Spleen (tissue), 11 donors: ENCODE data around the gene IFI27L1. TPM values are rescaled to one million over a fixed set of nuclear protein-coding genes. Genes with fewer than 3 reads are reported as not detected.

ENCODE experiments used
- DNase-seq: peaks from one replicate; pipeline ENCODE4 v3.0.0-alpha.2; 2020
- H3K27ac ChIP-seq, 8 donors: fragments of 200-600 bp; sonication (generic) in 7 of 8; 1 replicate in 4 of 8; 2 replicates in 4 of 8; pipeline versions ENCODE4 v1.5.0 to v1.8.0; 2016 to 2021; ENCODE audit warnings: inconsistent platforms in 4 of 8, mild to moderate bottlenecking in 4 of 8, moderate library complexity in 1 of 8
- H3K27me3 ChIP-seq, 7 donors: fragments of 200-600 bp; sonication (generic) in 6 of 7; replicated peaks in 1 of 7; 1 replicate in 4 of 7; 2 replicates in 3 of 7; pipeline versions ENCODE4 v1.5.0 to v1.8.0; 2016 to 2021; ENCODE audit warnings: inconsistent platforms in 3 of 7, mild to moderate bottlenecking in 1 of 7
- H3K36me3 ChIP-seq, 6 donors: fragments of 200-600 bp; sonication (generic) in 5 of 6; 1 replicate in 4 of 6; 2 replicates in 2 of 6; pipeline versions ENCODE4 v1.5.0 to v1.8.0; 2016 to 2021; ENCODE audit warnings: inconsistent platforms in 2 of 6
- H3K4me1 ChIP-seq, 6 donors: fragments of 200-600 bp; sonication (generic) in 5 of 6; 1 replicate in 3 of 6; 2 replicates in 3 of 6; pipeline versions ENCODE4 v1.5.0 to v1.8.0; 2016 to 2021; ENCODE audit warnings: inconsistent platforms in 3 of 6
- H3K4me3 ChIP-seq, 8 donors: fragments of 200-600 bp; sonication (generic) in 7 of 8; 1 replicate in 4 of 8; 2 replicates in 4 of 8; pipeline versions ENCODE4 v1.5.0 to v1.8.0; 2016 to 2021; ENCODE audit warnings: inconsistent platforms in 4 of 8, mild to moderate bottlenecking in 4 of 8, moderate library complexity in 2 of 8
- H3K9me3 ChIP-seq, 8 donors: fragments of 200-600 bp; sonication (generic) in 7 of 8; 1 replicate in 4 of 8; 2 replicates in 4 of 8; pipeline versions ENCODE4 v1.5.0 to v1.8.0; 2016 to 2021; ENCODE audit warnings: inconsistent platforms in 4 of 8
- POLR2A ChIP-seq, 3 donors: fragments of 450-650 bp; IDR thresholded peaks; one replicate each; pipeline ENCODE4 v1.5.1; 2017; ENCODE audit warnings: antibody characterized with exemption in 3 of 3, mild to moderate bottlenecking in 1 of 3
- POLR2AphosphoS5 ChIP-seq, 3 donors: sonication (generic); formaldehyde crosslinking; IDR thresholded peaks; one replicate each; pipeline ENCODE4 v1.5.1; 2017; ENCODE audit warnings: antibody characterized with exemption in 3 of 3
- WGBS, 5 donors: extraction: QIAGEN DNeasy Blood & Tissue Kit in 3 of 5; methylation state at CpG; one replicate each; pipeline versions ENCODE4 v1.1.5 to v1.1.7; 2013 to 2018; 5-methylcytosine and 5-hydroxymethylcytosine counted together
- intact Hi-C: fragments of 100-400 bp; cut with DNase I; formaldehyde crosslinking; loops from one replicate; pipeline ENCODE4 v1.15.0; 2023; ENCODE audit warnings: low total_unique reads
- polyA plus RNA-seq, 3 donors: library from polyadenylated mRNA; stranded (reverse); fragments of 200-250 nt; gene quantifications; one replicate each; pipeline ENCODE4 v1.2.1, GENCODE V29; 2013
- total RNA-seq, 7 donors: library from RNA; depleted of rRNA in 3 of 7; stranded (reverse); fragments of >200 nt in 3 of 7; fragmentation: NEBNext Ultra II Directional in 4 of 7; extraction: Animal tissue kit (Norgen Biotek cat#: 25700) in 4 of 7; gene quantifications; one replicate each; pipeline versions ENCODE4 v1.1.0 to v1.2.1, GENCODE V29; 2016 to 2021
- TF ChIP-seq, protein P1 (sequence below), 11 experiments: fragments of 200-600 bp in 7 of 11; fragments of 450-650 bp in 4 of 11; sonication (generic) in 4 of 11; IDR thresholded peaks in 8 of 11; conservative IDR thresholded peaks in 3 of 11; 1 replicate in 7 of 11; 2 replicates in 4 of 11; pipeline versions ENCODE4 v1.4.0 to v1.8.0; 2016 to 2021; ENCODE audit warnings: antibody characterized with exemption in 11 of 11, inconsistent platforms in 4 of 11, mild to moderate bottlenecking in 1 of 11
- donor health status: healthy with polysubstance abuse.
- donor health status: DM: no; HTN: no; CAD: no; lungs with moderate emphysema.
- donor health status: DM: no; HTN: no; CAD: no.
- donor health status: Bipolar disorder and iron deficiency.
- donor health status: healthy.
- donor health status: DM: no; HTN: no; CAD: no.
- donor health status: DM: yes; HTN: yes; CAD: no.

The IFI27L1 gene
- total and polyA plus RNA-seq, 10 donors: 4.4 to 18.8 (median 12.0) TPM

GRCh38 chr14:94113073-94113472 lies 32.0 kb downstream of the IFI27L1 start:
- TF ChIP-seq POLR2AphosphoS5 (IDR thresholded peaks at IDR 0.05): no peak
- no peak for TF ChIP-seq POLR2A (IDR thresholded peaks at IDR 0.05)
- TF ChIP-seq, protein P1, sequence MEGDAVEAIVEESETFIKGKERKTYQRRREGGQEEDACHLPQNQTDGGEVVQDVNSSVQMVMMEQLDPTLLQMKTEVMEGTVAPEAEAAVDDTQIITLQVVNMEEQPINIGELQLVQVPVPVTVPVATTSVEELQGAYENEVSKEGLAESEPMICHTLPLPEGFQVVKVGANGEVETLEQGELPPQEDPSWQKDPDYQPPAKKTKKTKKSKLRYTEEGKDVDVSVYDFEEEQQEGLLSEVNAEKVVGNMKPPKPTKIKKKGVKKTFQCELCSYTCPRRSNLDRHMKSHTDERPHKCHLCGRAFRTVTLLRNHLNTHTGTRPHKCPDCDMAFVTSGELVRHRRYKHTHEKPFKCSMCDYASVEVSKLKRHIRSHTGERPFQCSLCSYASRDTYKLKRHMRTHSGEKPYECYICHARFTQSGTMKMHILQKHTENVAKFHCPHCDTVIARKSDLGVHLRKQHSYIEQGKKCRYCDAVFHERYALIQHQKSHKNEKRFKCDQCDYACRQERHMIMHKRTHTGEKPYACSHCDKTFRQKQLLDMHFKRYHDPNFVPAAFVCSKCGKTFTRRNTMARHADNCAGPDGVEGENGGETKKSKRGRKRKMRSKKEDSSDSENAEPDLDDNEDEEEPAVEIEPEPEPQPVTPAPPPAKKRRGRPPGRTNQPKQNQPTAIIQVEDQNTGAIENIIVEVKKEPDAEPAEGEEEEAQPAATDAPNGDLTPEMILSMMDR (IDR thresholded peaks at IDR 0.05 in 8 of 11, conservative IDR thresholded peaks at IDR 0.05 in 3 of 11): no peak
- 64 to 78% (median 70%) methylated on average over 7 of the region's 7 CpGs for WGBS, 5 donors
- Histone ChIP-seq H3K4me1 (peaks cover 0 to 51% (median 27%) of the 10 kb centered on the region in 6 donors), H3K9me3 (no peaks in the 10 kb centered on the region), H3K4me3 (peak overlapping the region in 7 of 8 donors; percentile 30 to 69 (median 46)), H3K36me3 (peaks cover 0 to 15% (median 0%) of the 10 kb centered on the region in 6 donors), H3K27ac (peak overlapping the region; percentile 5 to 96 (median 90)), H3K27me3 (peaks cover 0 to 16% (median 0%) of the 10 kb centered on the region in 7 donors)
- no peak for DNase-seq
- intact Hi-C loops: no loop called here

GRCh38 chr14:94113490-94113889 lies 32.4 kb downstream of the IFI27L1 start:
- 50 to 69% (median 67%) methylated on average over 6 of the region's 6 CpGs for WGBS, 5 donors
- Histone ChIP-seq H3K27me3 (peaks cover 0 to 16% (median 0%) of the 10 kb centered on the region in 7 donors), H3K36me3 (peaks cover 0 to 15% (median 0%) of the 10 kb centered on the region in 6 donors), H3K27ac (peak overlapping the region; percentile 5 to 96 (median 90)), H3K4me3 (peak overlapping the region in 7 of 8 donors; percentile 7 to 69 (median 46)), H3K4me1 (peaks cover 0 to 51% (median 27%) of the 10 kb centered on the region in 6 donors), H3K9me3 (no peaks in the 10 kb centered on the region)
- intact Hi-C loops: no loop called here
- DNase-seq: no peak
- TF ChIP-seq, protein P1 (IDR thresholded peaks at IDR 0.05 in 8 of 11, conservative IDR thresholded peaks at IDR 0.05 in 3 of 11): no peak
- no peak for TF ChIP-seq POLR2A (IDR thresholded peaks at IDR 0.05)
- TF ChIP-seq POLR2AphosphoS5 (IDR thresholded peaks at IDR 0.05): peak in 2 of 3 donors; percentile 21 to 58

GRCh38 chr14:94113908-94114588 lies 32.9 kb downstream of the IFI27L1 start:
- intact Hi-C loops: no loop called here
- Histone ChIP-seq H3K27me3 (peaks cover 0 to 16% (median 0%) of the 10 kb centered on the region in 7 donors), H3K36me3 (peaks cover 0 to 15% (median 0%) of the 10 kb centered on the region in 6 donors), H3K27ac (peak overlapping the region; percentile 55 to 96 (median 90)), H3K9me3 (peaks cover 0 to 3% (median 1%) of the 10 kb centered on the region in 8 donors), H3K4me3 (peak overlapping the region in 6 of 8 donors; percentile 7 to 69 (median 46)), H3K4me1 (peaks cover 0 to 51% (median 27%) of the 10 kb centered on the region in 6 donors)
- no peak for DNase-seq
- WGBS, 5 donors: 55 to 91% (median 73%) methylated on average over 5 of the region's 5 CpGs
- TF ChIP-seq POLR2AphosphoS5 (IDR thresholded peaks at IDR 0.05) (no peak), POLR2A (IDR thresholded peaks at IDR 0.05) (no peak)

GRCh38 chr14:94114589-94115057 lies 33.5 kb downstream of the IFI27L1 start:
- H3K36me3 ChIP-seq: peaks cover 0 to 15% (median 0%) of the 10 kb centered on the region in 6 donors
- intact Hi-C loops: no loop called here
- H3K4me3 ChIP-seq: peak overlapping the region in 2 of 8 donors; percentile 58 to 69
- peaks cover 0 to 16% (median 0%) of the 10 kb centered on the region in 7 donors for H3K27me3 ChIP-seq
- H3K9me3 ChIP-seq: peaks cover 0 to 8% (median 7%) of the 10 kb centered on the region in 8 donors
- 49 to 75% (median 70%) methylated on average over 5 of the region's 5 CpGs for WGBS, 5 donors
- TF ChIP-seq POLR2AphosphoS5 (IDR thresholded peaks at IDR 0.05) (no peak), POLR2A (IDR thresholded peaks at IDR 0.05) (no peak)
- TF ChIP-seq, protein P1 (IDR thresholded peaks at IDR 0.05 in 8 of 11, conservative IDR thresholded peaks at IDR 0.05 in 3 of 11): no peak
- peaks cover 0 to 48% (median 27%) of the 10 kb centered on the region in 6 donors for H3K4me1 ChIP-seq
- no peak for DNase-seq
- H3K27ac ChIP-seq: peak overlapping the region; percentile 55 to 96 (median 89)
